HG03139 (cell line): ENCODE results near the gene PDE11A.
"Not testable (repeated sequence)": the region's sequence is repeated elsewhere in the genome, so short reads cannot be mapped to it uniquely, and the experiment has no call there.

Experiments used
- ATAC-seq: cut with Tn5 transposase; IDR thresholded peaks from one replicate; pipeline ENCODE4 v1.9.1; 2021; ENCODE audit not compliant: unreplicated experiment

PDE11A gene

GRCh38 chr2:177828557-177828956 is 244.0 kb downstream of the PDE11A start:
- no peak for ATAC-seq

- ATAC-seq: no peak
Measured at GRCh38 chr2:177826897-177827296, 245.7 kb downstream of the PDE11A start.

GRCh38 chr2:177822941-177823340 is 249.6 kb downstream of the PDE11A start:
- ATAC-seq: no peak

GRCh38 chr2:177818412-177818811 is 254.2 kb downstream of the PDE11A start:
- ATAC-seq: no peak

- no peak for ATAC-seq
Measured at GRCh38 chr2:177817300-177817699, 255.3 kb downstream of the PDE11A start.

GRCh38 chr2:177816766-177817165 is 255.8 kb downstream of the PDE11A start:
- ATAC-seq: no peak

GRCh38 chr2:177812713-177813396 is 259.7 kb downstream of the PDE11A start:
- no peak for ATAC-seq

- ATAC-seq: no peak
Measured at GRCh38 chr2:177810906-177811305, 261.7 kb downstream of the PDE11A start.

- no peak for ATAC-seq
Measured at GRCh38 chr2:177808984-177809809, 263.4 kb downstream of the PDE11A start.

GRCh38 chr2:177806025-177806424 is 266.6 kb downstream of the PDE11A start:
- ATAC-seq: no peak

GRCh38 chr2:177799531-177799930 is 273.0 kb downstream of the PDE11A start:
- no peak for ATAC-seq

GRCh38 chr2:177797808-177798207 is 274.8 kb downstream of the PDE11A start:
- no peak for ATAC-seq

- no peak for ATAC-seq
Measured at GRCh38 chr2:177796654-177797415, 275.7 kb downstream of the PDE11A start.

- ATAC-seq: no peak
Measured at GRCh38 chr2:177796011-177796410, 276.6 kb downstream of the PDE11A start.

- ATAC-seq: not testable (repeated sequence)
Measured at GRCh38 chr2:177785143-177785542, 287.4 kb downstream of the PDE11A start.

GRCh38 chr2:177784745-177785067 is 287.9 kb downstream of the PDE11A start:
- no peak for ATAC-seq

- peak; percentile 90 for ATAC-seq
Measured at GRCh38 chr2:177783835-177784744, 288.5 kb downstream of the PDE11A start.

GRCh38 chr2:177783091-177783490 is 289.5 kb downstream of the PDE11A start:
- ATAC-seq: no peak

GRCh38 chr2:177782613-177783012 is 290.0 kb downstream of the PDE11A start:
- ATAC-seq: no peak

- no peak for ATAC-seq
Measured at GRCh38 chr2:177778472-177778871, 294.1 kb downstream of the PDE11A start.

GRCh38 chr2:177772529-177772928 is 300.0 kb downstream of the PDE11A start:
- ATAC-seq: no peak
